ENCODE measurements around the gene GPX4. TPM values are rescaled to one million over a fixed set of nuclear protein-coding genes. Genes with fewer than 3 reads are reported as not detected.

The GPX4 gene
- 100 to 1,000 TPM; 126 to 187 (median 144) TPM for total RNA-seq
- long read RNA-seq, donor 1, transcript GPX4-201 (7 exons, 919 nt): major isoform, 137 of 210 reads
- long read RNA-seq, donor 1, transcript GPX4-204 (6 exons, 536 nt): minor isoform, 17 of 210 reads
- long read RNA-seq, donor 1, partial matches to known transcripts: 24 of 210 reads
- long read RNA-seq, donor 1, other reads (novel, unspliced or antisense): 32 of 210 reads
- long read RNA-seq, donor 2, transcript GPX4-201 (7 exons, 919 nt): major isoform, 99 of 120 reads
- long read RNA-seq, donor 2, partial matches to known transcripts: 5 of 120 reads
- long read RNA-seq, donor 2, other reads (novel, unspliced or antisense): 14 of 120 reads

- Histone ChIP-seq H3K36me3 (ENCODE audit: low read depth) (peaks cover 2% of the 10 kb centered on the region), H3K4me3 (peak within 1 kb of the TSS; percentile 47), H3K4me1 (ENCODE audit: low read depth) (peaks cover 24% of the 10 kb centered on the region), H3K9me3 (no peaks in the 10 kb centered on the region)
- peak; percentile 99 to 100 (median 99) for DNase-seq
- intact Hi-C loops (cut with DNase I, micrococcal nuclease): no loop called here
- ATAC-seq: peak; percentile 91
- peak; percentile 29 for TF ChIP-seq CTCF (IDR thresholded peaks at IDR 0.05)
These were observed at the start of gene GPX4 for GRCh38 chr19:1103708-1104310. Gene GPX4 (plus strand): TSS chr19:1103994. CDS start chr19:1104044, 50 bp downstream.

- H3K4me1 ChIP-seq (ENCODE audit: low read depth): no peaks in the 10 kb centered on the region
- ATAC-seq: no peak
- peaks cover 23% of the 10 kb centered on the region for H3K9me3 ChIP-seq
- intact Hi-C loops (cut with DNase I, micrococcal nuclease): no loop called here
- H3K4me3 ChIP-seq: no peak overlapping the region
- DNase-seq: no peak
- H3K36me3 ChIP-seq (ENCODE audit: low read depth): no peaks in the 10 kb centered on the region
- no peak for TF ChIP-seq CTCF (IDR thresholded peaks at IDR 0.05)
These were observed 49.4 kb upstream of the GPX4 start for GRCh38 chr19:1054102-1055027.

- Histone ChIP-seq H3K4me1 (ENCODE audit: low read depth) (no peaks in the 10 kb centered on the region), H3K9me3 (peaks cover 23% of the 10 kb centered on the region), H3K36me3 (ENCODE audit: low read depth) (no peaks in the 10 kb centered on the region), H3K4me3 (no peak overlapping the region)
- ATAC-seq: no peak
- TF ChIP-seq CTCF (IDR thresholded peaks at IDR 0.05): no peak
- intact Hi-C loops (cut with DNase I, micrococcal nuclease): no loop called here
- no peak for DNase-seq
These were observed 48.8 kb upstream of the GPX4 start for GRCh38 chr19:1055028-1055425.

GRCh38 chr19:1055886-1056620 lies 47.7 kb upstream of the GPX4 start:
- no peak overlapping the region for H3K4me3 ChIP-seq
- DNase-seq: no peak
- H3K4me1 ChIP-seq (ENCODE audit: low read depth): no peaks in the 10 kb centered on the region
- no peaks in the 10 kb centered on the region for H3K36me3 ChIP-seq (ENCODE audit: low read depth)
- H3K9me3 ChIP-seq: peaks cover 23% of the 10 kb centered on the region
- ATAC-seq: no peak
- intact Hi-C loops (cut with DNase I, micrococcal nuclease): no loop called here
- no peak for TF ChIP-seq CTCF (IDR thresholded peaks at IDR 0.05)

All from mucosa of descending colon (tissue), 3 donors.